Amniotic epithelial cell (primary cell): ENCODE results near the gene ZNF573.

ENCODE experiments used
- DNase-seq: peaks from one replicate; pipeline ENCODE4 v3.0.0-alpha.2; 2010; ENCODE audit warnings: low read depth

ZNF573 gene

GRCh38 chr19:37695144-37695899 lies 84.1 kb downstream of the ZNF573 start:
- DNase-seq, result no peak

- no peak for DNase-seq
Measured at GRCh38 chr19:37692956-37693620, 86.3 kb downstream of the ZNF573 start.

- DNase-seq, result peak; percentile 89
Measured at GRCh38 chr19:37691881-37692504, 87.4 kb downstream of the ZNF573 start.
